Liver (tissue), 9 donors: Measurements from ENCODE around the gene GPR68. TPM values are rescaled to one million over a fixed set of nuclear protein-coding genes. Genes with fewer than 3 reads are reported as not detected.

Source experiments
- DNase-seq: peaks from one replicate; pipeline ENCODE4 v3.0.0-alpha.2; 2017; ENCODE audit warnings: low spot score
- H3K27ac ChIP-seq, 2 donors: one replicate each; pipeline ENCODE4 v1.7.0; 2013; ENCODE audit warnings: inconsistent platforms in 2 of 2, low read length in 2 of 2, control low read depth in 1 of 2, low read depth in 1 of 2, mild to moderate bottlenecking in 1 of 2
- H3K27me3 ChIP-seq, 4 donors: one replicate each; pipeline versions ENCODE4 v1.6.1 to v1.7.0; 2013; ENCODE audit warnings: low read length in 3 of 4, inconsistent platforms in 1 of 4, mild to moderate bottlenecking in 1 of 4, moderate library complexity in 1 of 4; ENCODE audit not compliant: control insufficient read depth in 4 of 4, insufficient read depth in 4 of 4
- H3K36me3 ChIP-seq, 4 donors: one replicate each; pipeline versions ENCODE4 v1.6.1 to v1.7.0; 2013; ENCODE audit warnings: low read length in 3 of 4, mild to moderate bottlenecking in 3 of 4, low read depth in 1 of 4, moderate library complexity in 1 of 4; ENCODE audit not compliant: control insufficient read depth in 4 of 4, insufficient read depth in 3 of 4
- H3K4me1 ChIP-seq, 4 donors: one replicate each; pipeline versions ENCODE4 v1.6.1 to v1.7.0; 2013; ENCODE audit warnings: low read length in 3 of 4, mild to moderate bottlenecking in 3 of 4, moderate library complexity in 1 of 4; ENCODE audit not compliant: control insufficient read depth in 4 of 4, insufficient read depth in 4 of 4
- H3K4me3 ChIP-seq, 3 donors: one replicate each; pipeline versions ENCODE4 v1.6.1 to v1.7.0; 2013; ENCODE audit warnings: low read length in 3 of 3, control low read depth in 1 of 3, low read depth in 1 of 3, mild to moderate bottlenecking in 1 of 3
- H3K9ac ChIP-seq, 2 donors: one replicate each; pipeline ENCODE4 v1.7.0; 2013; ENCODE audit warnings: low read length in 2 of 2, mild to moderate bottlenecking in 2 of 2, moderate library complexity in 2 of 2, control low read depth in 1 of 2, low read depth in 1 of 2
- H3K9me3 ChIP-seq, 4 donors: one replicate each; pipeline versions ENCODE4 v1.6.1 to v1.7.0; 2013; ENCODE audit warnings: low read length in 3 of 4; ENCODE audit not compliant: control insufficient read depth in 4 of 4
- CTCF ChIP-seq: fragments of 150-350 bp; IDR thresholded peaks from 2 replicates; pipeline ENCODE4 v1.5.1; 2017; ENCODE audit warnings: improper control_type of control experiment, low read depth, low read length; ENCODE audit not compliant: missing input control
- FOXA1 ChIP-seq: IDR thresholded peaks from 2 replicates; pipeline ENCODE4 v1.6.1; 2016; ENCODE audit warnings: antibody characterized with exemption
- GABPA ChIP-seq, 2 donors: IDR thresholded peaks in 1 of 2; conservative IDR thresholded peaks in 1 of 2; 2 replicates each; pipeline ENCODE4 v1.6.1; 2016; ENCODE audit warnings: antibody characterized with exemption in 2 of 2, mild to moderate bottlenecking in 1 of 2, moderate library complexity in 1 of 2
- HNF4G ChIP-seq: IDR thresholded peaks from 2 replicates; pipeline ENCODE4 v1.6.1; 2016; ENCODE audit warnings: antibody characterized with exemption
- NR2F2 ChIP-seq: IDR thresholded peaks from 2 replicates; pipeline ENCODE4 v1.6.1; 2016; ENCODE audit warnings: antibody characterized with exemption
- SP1 ChIP-seq: IDR thresholded peaks from 2 replicates; pipeline ENCODE4 v1.6.1; 2018; ENCODE audit warnings: antibody characterized with exemption, mild to moderate bottlenecking
- YY1 ChIP-seq: IDR thresholded peaks from 2 replicates; pipeline ENCODE4 v1.6.1; 2016; ENCODE audit warnings: antibody characterized with exemption, mild to moderate bottlenecking
- ZBTB33 ChIP-seq: IDR thresholded peaks from 2 replicates; pipeline ENCODE4 v1.6.1; 2016; ENCODE audit warnings: antibody characterized with exemption
- WGBS: extraction: QIAGEN DNeasy Blood & Tissue Kit; methylation state at CpG from one replicate; pipeline ENCODE4 v1.1.7; 2013; 5-methylcytosine and 5-hydroxymethylcytosine counted together
- polyA plus RNA-seq, 2 donors: library from polyadenylated mRNA; stranded (reverse) in 1 of 2; unstranded in 1 of 2; fragments of 200-250 nt in 1 of 2; fragments of >200 nt in 1 of 2; fragmentation: Nextera tagmentation in 1 of 2; extraction: Ambion mirVana in 1 of 2; gene quantifications; one replicate each; pipeline versions ENCODE4 v1.2.1 to v1.2.3, GENCODE V29; 2013 to 2015
- total RNA-seq, 2 donors: library from RNA; depleted of rRNA; stranded (reverse); fragments of >200 nt; gene quantifications; one replicate each; pipeline ENCODE4 v1.2.3, GENCODE V29; 2014
- TF ChIP-seq, protein P1 (sequence below): IDR thresholded peaks from 2 replicates; pipeline ENCODE4 v1.6.1; 2016; ENCODE audit warnings: antibody characterized with exemption
- TF ChIP-seq, protein P2 (sequence below): IDR thresholded peaks from 2 replicates; pipeline ENCODE4 v1.6.1; 2016; ENCODE audit warnings: antibody characterized with exemption, mild to moderate bottlenecking
- donor health status: healthy.
- donor health status: healthy.
- donor health status: healthy.
- donor health status: healthy.
- donor health status: healthy.

Gene GPR68
- total and polyA plus RNA-seq, 4 donors: 0.17 to 0.37 (median 0.33) TPM; not detected in 1

DNA sequence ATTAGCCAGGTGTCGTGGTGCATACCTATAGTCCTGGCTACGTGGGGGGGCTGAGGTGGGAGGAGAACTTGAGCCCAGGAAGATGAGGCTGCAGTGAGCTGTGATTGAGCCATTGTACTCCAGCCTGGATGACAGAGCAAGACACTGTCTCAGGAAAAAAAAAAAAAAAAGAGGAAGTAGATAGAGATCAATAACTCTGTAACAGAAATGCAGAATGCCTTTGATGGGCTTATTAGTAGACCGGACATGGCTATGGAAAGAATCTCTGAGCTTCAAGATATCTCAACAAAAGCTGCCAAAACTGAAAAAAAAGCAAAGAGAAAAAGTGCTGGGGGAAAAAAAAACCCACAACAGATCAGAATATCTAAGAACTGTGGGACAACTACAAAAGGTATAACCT is 37.5 kb downstream of the GPR68 start:
- H3K27ac ChIP-seq: no peak overlapping the region
- DNase-seq: no peak
- no peaks in the 10 kb centered on the region for H3K27me3 ChIP-seq
- no peak overlapping the region for H3K4me3 ChIP-seq
- peaks cover 0 to 6% (median 0%) of the 10 kb centered on the region in 4 donors for H3K4me1 ChIP-seq
- no peak overlapping the region for H3K9ac ChIP-seq
- no peak for TF ChIP-seq ZBTB33
- TF ChIP-seq CTCF: no peak
- TF ChIP-seq SP1: no peak
- TF ChIP-seq, protein P1, sequence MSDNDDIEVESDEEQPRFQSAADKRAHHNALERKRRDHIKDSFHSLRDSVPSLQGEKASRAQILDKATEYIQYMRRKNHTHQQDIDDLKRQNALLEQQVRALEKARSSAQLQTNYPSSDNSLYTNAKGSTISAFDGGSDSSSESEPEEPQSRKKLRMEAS: no peak
- TF ChIP-seq HNF4G: no peak
- no peak for TF ChIP-seq GABPA (IDR thresholded peaks at IDR 0.05 in 1 of 2, conservative IDR thresholded peaks at IDR 0.05 in 1 of 2)
- no peaks in the 10 kb centered on the region for H3K9me3 ChIP-seq
- peaks cover 6 to 70% (median 45%) of the 10 kb centered on the region in 4 donors for H3K36me3 ChIP-seq
- 90% methylated on average over 3 of the region's 3 CpGs for WGBS

- TF ChIP-seq YY1 (no peak), NR2F2 (no peak), FOXA1 (no peak), CTCF (no peak)
- TF ChIP-seq, protein P2, sequence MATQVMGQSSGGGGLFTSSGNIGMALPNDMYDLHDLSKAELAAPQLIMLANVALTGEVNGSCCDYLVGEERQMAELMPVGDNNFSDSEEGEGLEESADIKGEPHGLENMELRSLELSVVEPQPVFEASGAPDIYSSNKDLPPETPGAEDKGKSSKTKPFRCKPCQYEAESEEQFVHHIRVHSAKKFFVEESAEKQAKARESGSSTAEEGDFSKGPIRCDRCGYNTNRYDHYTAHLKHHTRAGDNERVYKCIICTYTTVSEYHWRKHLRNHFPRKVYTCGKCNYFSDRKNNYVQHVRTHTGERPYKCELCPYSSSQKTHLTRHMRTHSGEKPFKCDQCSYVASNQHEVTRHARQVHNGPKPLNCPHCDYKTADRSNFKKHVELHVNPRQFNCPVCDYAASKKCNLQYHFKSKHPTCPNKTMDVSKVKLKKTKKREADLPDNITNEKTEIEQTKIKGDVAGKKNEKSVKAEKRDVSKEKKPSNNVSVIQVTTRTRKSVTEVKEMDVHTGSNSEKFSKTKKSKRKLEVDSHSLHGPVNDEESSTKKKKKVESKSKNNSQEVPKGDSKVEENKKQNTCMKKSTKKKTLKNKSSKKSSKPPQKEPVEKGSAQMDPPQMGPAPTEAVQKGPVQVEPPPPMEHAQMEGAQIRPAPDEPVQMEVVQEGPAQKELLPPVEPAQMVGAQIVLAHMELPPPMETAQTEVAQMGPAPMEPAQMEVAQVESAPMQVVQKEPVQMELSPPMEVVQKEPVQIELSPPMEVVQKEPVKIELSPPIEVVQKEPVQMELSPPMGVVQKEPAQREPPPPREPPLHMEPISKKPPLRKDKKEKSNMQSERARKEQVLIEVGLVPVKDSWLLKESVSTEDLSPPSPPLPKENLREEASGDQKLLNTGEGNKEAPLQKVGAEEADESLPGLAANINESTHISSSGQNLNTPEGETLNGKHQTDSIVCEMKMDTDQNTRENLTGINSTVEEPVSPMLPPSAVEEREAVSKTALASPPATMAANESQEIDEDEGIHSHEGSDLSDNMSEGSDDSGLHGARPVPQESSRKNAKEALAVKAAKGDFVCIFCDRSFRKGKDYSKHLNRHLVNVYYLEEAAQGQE: no peak
- no peaks in the 10 kb centered on the region for H3K27me3 ChIP-seq
- H3K4me3 ChIP-seq: no peak overlapping the region
- WGBS: 92% methylated on average over 7 of the region's 7 CpGs
- H3K36me3 ChIP-seq: peaks cover 6 to 66% (median 40%) of the 10 kb centered on the region in 4 donors
- DNase-seq: no peak
- H3K27ac ChIP-seq: no peak overlapping the region
- no peak overlapping the region for H3K9ac ChIP-seq
- peaks cover 0 to 7% (median 0%) of the 10 kb centered on the region in 4 donors for H3K4me1 ChIP-seq
- H3K9me3 ChIP-seq: no peaks in the 10 kb centered on the region
Measured at GRCh38 chr14:91205459-91205858, 39.0 kb downstream of the GPR68 start.
